NCI-H1436 (cell line): Measurements from ENCODE around the gene HBM.
"Not testable (repeated sequence)": the region's sequence is repeated elsewhere in the genome, so short reads cannot be mapped to it uniquely, and the experiment has no call there.

Experiments
- DNase-seq: peaks from one replicate; lab custom pipeline; 2025; lab: John Stamatoyannopoulos, UW

Gene HBM

DNA sequence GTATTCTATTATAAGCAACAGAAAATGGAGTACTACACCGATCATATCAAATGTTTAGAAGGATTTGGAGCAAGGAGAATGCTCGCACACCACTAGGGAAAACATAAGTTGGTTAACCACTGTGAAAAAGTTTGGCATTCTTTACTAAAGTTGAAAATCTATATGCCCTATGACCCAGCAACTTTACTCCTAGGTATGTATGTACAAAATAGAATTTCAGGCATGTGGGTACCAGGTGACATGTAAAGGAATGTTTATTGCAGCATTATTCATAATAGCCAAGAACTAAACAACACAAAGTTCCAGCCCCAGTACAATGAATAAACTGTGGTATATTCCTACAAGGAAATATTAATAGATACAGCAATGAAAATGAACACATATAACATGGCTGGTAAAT, 19.1 kb upstream of the HBM start:
- DNase-seq = no peak

DNA sequence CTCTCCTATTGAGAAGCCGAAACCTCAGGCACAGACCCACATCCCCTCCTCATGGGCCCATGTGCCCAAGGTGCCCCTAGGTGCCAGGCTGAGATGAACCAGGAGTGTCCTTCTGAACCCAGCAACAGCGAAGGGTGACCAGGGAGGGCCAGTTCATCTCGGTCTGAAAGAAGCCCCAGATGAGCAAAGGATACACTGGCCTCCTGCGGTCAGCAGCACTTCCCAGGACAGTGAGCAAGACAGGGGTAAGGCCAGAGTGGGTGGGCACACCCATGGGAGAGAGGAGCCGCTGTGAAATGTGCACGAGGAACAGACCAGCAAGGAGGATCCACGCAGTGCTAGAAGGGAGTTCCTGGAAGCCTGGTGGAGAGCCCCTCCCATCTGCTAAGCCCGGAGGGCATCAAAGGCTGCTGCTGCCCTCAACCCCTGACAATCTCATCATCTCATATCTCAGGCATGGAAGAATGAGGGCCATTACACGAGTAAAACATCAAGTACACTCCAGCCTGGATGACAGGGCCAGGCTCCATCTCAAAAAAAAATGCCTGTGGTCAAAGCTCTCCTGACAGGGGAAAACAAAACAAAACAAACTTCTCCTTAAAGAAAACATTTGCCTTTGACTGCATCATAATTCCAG, 16.6 kb upstream of the HBM start:
- no peak for DNase-seq

DNA sequence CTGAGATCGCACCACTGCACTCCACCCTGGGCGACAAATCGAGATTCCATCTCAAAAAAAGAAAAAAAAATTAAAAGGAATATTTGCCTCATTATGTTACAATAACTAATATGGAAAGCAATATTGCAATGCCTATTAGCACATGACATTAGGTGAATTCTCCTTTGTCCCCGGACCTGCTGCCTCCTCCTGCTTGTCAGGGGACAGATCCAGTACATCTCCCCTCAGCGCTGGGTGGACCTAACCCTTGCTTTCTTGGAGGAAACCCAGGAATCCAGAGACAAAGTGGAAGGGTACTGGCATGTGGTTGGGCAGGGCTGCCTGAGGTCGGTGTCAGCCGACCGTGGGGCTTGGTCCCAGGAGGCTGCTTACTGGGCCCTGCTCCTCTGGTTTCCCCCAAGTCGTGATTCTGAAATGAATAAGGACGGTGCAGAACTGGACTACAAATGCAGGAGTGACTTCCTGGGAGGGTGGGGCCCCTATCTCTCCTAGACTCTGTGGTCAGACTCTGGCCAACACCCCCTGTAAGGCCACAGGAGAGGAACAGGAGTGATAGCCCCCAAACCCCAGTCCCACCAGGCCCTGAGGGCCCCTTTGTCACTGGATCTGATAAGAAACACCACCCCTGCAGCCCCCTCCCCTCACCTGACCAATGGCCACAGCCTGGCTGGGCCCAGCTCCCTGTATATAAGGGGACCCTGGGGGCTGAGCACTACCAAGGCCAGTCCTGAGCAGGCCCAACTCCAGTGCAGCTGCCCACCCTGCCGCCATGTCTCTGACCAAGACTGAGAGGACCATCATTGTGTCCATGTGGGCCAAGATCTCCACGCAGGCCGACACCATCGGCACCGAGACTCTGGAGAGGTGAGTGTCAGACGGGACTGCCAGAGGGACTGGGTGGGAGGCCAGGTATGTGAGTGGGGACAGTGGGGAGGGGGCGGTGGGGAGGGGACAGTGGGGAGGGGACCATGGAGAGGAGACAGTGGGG, 13.3 kb upstream of the HBM start, which contains the start of gene HBZ:
Gene HBZ, plus strand, starts transcription at position 504 of the 988 bp plus-strand sequence. Its CDS starts 266 bp downstream, at position 770.
- no peak for DNase-seq

DNA sequence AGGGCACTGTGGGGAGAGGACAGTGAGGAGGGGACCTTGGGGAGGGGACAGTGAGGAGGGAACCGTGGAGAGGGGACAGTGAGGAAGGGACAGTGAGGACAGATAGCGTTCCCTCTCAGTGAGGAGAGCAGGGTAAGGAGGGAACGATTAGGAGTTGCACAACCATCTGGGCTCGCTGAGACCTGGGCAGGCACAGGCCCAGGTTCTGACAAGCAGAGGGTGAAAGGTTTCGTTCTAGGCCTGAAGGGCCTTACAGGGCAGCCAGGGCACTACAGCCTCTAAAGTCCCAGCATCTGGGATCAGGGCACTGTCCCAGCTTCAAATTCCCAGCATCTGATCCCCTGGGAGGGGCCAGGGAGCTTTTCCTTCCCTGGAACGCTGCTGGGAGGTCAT, 12.7 kb upstream of the HBM start:
- not testable (repeated sequence) for DNase-seq

DNA sequence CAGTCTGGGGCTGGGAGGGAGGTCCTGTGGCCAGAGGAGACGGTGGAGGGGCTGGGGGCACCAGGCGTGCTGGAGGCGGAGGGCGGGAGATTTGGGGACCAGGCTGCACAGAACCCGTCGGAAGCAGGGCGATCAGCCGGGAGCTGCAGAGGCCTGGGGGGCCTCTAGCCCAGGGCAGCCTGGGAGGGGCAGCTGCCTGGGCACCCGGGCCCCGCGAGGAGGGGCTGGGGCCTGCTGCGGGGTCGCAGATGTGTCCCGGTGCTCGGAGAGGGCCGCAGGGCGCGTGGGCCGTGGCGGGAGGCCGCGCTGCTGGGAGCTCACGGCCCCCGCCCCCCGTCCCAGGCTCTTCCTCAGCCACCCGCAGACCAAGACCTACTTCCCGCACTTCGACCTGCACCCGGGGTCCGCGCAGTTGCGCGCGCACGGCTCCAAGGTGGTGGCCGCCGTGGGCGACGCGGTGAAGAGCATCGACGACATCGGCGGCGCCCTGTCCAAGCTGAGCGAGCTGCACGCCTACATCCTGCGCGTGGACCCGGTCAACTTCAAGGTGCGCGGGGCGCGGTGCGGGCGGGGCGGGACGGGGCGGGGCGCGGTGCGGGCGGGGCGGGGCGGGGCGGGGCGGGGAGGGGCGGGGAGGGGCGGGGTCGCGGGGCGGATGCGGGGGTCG, 12.1 kb upstream of the HBM start:
- DNase-seq = not testable (repeated sequence)

DNA sequence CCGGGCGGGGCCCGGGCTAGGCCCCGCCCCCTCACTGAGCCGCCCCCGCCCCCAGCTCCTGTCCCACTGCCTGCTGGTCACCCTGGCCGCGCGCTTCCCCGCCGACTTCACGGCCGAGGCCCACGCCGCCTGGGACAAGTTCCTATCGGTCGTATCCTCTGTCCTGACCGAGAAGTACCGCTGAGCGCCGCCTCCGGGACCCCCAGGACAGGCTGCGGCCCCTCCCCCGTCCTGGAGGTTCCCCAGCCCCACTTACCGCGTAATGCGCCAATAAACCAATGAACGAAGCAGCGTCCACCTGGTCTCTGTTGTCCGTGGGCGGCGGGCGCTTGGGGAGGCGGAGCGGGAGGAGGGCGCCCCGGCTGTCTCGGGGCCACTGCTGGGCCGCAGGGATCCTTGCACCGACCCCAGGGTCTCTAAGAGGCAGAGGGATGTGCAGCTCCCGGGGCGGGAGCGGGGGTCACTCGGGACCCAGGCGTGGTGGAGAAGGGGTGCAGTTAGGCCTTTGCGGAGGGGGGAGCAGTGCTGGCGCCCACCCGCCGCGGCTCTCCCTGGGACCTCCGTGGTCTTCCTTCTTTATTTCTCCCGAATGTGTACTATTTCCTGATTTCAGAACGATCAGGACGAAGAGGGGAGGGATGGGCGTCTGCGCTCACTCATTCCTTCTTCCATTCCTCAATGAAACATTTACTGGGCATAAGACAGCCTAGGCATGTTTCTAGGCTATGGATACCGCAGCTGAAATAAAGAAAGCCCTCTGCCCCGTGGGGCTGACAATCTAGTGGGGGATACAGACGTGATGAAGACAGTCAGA, 11.4 kb upstream of the HBM start:
- DNase-seq = no peak

DNA sequence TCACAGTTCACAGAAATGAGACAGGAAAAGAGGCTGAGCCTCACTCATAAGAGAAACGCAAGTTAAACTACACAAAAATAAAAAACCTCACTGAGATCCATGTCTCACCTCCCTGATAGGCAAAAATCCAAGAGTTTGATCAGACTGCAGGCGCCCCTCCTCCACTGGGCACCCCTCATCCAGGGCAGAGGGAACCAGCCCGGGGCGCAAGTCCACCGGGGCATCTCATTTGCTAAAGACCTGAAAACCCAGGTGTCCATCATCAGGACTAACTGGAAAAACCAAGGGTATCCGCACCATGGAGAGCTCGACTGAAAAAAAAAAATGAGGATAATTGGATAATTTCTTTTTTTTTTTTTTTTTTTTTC, 10.8 kb upstream of the HBM start:
- no peak for DNase-seq

DNA sequence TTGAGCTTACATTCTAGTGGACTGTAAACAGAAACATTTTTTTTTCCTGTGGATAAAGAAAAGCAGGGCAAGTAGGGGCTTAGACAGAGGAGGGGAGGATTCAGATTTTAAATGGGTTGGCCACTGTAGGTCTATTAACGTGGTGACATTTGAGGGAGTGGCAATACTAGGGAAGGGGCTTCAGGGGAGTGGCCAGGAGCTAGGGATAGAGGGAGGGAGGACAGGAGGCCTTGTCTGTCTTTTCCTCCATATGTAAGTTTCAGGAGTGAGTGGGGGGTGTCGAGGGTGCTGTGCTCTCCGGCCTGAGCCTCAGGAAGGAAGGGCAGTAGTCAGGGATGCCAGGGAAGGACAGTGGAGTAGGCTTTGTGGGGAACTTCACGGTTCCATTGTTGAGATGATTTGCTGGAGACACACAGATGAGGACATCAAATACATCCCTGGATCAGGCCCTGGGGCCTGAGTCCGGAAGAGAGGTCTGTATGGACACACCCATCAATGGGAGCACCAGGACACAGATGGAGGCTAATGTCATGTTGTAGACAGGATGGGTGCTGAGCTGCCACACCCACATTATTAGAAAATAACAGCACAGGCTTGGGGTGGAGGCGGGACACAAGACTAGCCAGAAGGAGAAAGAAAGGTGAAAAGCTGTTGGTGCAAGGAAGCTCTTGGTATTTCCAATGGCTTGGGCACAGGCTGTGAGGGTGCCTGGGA, 6.5 kb upstream of the HBM start:
- DNase-seq = no peak

DNA sequence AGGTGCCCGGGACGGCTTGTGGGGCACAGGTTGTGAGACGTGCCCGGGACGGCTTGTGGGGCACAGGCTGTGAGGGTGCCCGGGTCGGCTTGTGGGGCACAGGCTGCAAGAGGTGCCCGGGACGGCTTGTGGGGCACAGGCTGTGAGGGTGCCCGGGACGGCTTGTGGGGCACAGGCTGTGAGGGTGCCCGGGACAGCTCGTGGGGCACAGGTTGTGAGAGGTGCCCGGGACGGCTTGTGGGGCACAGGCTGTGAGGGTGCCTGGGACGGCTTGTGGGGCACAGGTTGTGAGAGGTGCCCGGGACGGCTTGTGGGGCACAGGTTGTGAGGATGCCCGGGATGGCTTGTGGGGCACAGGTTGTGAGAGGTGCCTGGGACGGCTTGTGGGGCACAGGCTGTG, 5.5 kb upstream of the HBM start:
- not testable (repeated sequence) for DNase-seq

DNA sequence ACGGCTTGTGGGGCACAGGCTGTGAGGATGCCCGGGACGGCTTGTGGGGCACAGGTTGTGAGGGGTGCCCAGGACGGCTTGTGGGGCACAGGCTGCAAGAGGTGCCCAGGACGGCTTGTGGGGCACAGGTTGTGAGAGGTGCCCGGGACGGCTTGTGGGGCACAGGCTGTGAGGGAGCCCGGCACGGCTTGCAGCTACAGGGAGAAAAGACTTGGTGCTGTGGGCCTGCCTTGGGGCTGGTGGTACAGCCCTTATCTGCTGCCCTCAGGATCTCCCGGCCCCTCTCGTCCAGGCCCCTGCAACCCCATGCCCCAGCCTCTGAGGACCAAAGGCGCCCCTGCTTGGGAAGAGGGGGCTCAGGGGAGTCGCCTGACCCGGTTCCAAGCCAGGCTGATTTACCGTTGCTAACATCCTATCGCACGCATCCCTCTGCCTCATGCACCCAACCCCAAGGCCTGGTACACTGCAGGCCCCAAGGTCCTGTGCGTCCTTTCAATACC, 5.0 kb upstream of the HBM start:
- DNase-seq = no peak

DNA sequence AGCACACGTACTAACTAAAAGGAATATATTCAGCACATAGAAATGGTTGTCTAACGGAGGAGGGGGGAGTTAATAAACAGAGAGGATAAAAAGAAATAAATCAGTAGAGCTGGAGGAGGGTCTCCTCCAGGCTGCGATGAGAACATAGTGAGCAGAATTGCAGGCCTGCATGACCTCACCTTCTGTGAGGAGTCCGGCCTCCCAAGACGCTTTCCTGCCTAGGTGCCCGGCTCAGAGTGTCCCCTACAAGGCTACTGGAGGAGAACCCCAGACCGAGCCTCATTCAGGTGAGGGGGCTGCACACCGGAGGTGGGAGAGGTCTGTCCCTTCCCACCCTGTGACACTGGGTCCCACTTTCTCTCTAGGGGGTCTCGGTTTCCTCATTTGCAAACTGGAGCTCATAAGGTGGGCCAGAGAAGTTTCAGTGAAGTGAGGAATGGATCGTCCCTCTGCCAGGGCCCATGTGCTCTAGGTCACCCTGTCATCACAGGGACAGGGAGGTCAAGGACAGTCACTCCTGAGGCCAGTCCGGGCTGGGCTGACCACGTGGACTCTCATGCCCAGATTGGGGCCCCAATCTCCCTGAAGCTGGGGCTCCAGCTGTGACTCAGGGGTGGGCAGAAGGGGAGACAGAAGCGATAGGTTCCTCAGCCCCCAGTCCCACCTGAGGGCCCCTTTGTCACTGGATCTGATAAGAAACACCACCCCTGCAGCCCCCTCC, 3.3 kb upstream of the HBM start:
- no peak for DNase-seq

DNA sequence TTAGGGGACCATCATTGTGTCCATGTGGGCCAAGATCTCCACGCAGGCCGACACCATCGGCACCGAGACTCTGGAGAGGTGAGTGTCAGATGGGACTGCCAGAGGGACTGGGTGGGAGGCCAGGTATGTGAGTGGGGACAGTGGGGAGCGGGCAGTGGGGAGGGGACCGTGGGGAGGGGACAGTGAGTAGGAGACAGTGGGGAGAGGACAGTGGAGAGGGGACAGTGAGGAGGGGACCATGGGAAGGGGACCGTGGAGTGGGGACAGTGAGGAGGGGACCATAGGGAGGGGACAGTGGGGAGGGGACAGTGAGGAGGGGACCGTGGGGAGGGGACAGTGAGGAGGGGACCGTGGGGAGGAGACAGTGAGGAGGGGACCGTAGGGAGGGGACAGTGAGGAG, 2.6 kb upstream of the HBM start:
- DNase-seq = not testable (repeated sequence)

DNA sequence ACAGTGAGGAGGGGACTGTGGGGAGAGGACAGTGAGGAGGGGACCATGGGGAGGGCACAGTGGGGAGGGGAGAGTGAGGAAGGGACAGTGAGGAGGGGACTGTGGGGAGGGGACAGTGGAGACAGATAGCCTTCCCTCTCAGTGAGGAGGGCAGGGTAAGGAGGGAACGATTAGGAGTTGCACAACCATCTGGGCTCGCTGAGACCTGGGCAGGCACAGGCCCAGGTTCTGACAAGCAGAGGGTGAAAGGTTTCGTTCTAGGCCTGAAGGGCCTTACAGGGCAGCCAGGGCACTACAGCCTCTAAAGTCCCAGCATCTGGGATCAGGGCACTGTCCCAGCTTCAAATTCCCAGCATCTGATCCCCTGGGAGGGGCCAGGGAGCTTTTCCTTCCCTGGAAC, 2.1 kb upstream of the HBM start:
- not testable (repeated sequence) for DNase-seq

DNA sequence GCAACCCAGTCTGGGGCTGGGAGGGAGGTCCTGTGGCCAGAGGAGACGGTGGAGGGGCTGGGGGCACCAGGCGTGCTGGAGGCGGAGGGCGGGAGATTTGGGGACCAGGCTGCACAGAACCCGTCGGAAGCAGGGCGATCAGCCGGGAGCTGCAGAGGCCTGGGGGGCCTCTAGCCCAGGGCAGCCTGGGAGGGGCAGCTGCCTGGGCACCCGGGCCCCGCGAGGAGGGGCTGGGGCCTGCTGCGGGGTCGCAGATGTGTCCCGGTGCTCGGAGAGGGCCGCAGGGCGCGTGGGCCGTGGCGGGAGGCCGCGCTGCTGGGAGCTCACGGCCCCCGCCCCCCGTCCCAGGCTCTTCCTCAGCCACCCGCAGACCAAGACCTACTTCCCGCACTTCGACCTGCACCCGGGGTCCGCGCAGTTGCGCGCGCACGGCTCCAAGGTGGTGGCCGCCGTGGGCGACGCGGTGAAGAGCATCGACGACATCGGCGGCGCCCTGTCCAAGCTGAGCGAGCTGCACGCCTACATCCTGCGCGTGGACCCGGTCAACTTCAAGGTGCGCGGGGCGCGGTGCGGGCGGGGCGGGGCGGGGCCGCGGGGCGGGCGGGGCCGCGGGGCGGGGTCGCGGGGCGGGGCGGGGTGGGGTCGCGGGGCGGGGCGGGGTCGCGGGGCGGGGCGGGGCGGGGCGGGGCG, 1.5 kb upstream of the HBM start:
- not testable (repeated sequence) for DNase-seq

DNA sequence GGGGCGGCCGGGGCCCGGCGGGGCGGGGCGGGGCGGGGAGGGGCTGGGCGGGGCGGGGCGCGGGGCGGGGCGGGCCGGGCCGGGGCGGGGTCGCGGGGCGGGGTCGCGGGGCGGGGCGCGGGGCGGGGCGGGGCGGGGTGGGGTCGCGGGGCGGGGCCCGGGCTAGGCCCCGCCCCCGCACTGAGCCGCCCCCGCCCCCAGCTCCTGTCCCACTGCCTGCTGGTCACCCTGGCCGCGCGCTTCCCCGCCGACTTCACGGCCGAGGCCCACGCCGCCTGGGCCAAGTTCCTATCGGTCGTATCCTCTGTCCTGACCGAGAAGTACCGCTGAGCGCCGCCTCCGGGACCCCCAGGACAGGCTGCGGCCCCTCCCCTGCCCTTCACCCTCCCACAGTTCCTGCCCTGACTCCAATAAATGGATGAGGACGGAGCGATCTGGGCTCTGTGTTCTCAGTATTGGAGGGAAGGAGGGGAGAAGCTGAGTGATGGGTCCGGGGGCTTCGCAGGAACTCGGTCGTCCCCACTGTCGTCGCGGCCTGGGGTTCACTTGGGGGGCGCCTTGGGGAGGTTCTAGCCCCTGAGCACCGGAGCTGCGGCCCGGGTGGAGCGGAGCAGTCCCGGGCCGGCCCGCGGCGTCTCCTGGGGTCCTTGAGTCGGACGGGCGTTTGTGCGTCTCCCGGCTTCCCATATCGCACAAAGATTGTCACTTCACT, 795 bp upstream of the HBM start:
- DNase-seq = no peak

DNA sequence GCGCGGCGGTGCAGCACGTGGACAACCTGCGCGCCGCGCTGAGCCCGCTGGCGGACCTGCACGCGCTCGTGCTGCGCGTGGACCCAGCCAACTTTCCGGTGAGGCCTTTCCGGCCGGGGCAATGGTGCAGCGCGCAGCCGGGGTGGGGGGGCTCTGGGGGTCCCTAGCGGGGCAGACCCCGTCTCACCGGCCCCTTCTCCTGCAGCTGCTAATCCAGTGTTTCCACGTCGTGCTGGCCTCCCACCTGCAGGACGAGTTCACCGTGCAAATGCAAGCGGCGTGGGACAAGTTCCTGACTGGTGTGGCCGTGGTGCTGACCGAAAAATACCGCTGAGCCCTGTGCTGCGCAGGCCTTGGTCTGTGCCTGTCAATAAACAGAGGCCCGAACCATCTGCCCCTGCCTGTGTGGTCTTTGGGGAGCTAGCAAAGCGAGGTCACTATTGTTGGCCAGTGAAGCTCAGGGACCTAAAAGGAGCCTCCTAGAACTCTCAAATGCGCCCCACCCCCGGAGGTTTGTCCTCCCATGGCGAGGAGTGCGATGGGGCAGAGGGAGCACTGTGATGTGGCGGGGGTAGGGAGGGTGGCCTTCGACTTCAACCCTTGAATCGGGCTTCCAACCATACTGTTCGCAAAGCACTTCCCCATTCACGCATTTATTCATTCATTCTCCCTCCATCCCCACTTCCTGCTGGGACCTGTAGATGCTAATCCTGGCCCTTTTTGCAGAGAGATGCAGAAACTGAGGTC, 770 bp downstream of the HBM start:
- no peak for DNase-seq

DNA sequence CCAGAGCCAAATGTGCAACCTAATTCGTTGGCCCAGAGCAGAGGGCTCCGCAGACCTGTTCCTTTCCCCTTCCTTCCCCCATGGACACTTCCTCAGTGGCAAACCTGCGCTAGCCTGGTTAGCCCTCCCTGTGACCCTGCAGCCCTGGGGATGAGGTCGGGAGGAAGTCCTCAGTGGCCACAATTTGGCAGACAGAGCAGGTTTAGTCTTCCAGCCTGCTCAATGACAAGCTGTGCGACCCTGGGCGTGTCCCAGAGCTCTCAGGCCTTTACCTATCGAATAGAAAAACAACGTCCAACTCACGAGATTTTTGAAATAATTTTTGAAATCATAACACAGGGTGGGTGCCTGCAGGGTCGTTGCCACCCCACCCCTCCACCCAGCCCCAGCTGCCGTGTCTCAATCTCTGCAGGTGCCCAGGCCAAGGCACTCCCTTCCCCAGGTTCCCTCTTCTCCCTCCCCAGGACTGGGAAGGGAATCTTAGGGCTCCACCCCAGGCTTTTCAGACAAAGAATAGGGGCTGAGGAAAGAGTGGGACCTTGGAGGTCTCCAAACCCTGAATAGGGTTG, 1.4 kb downstream of the HBM start:
- no peak for DNase-seq

DNA sequence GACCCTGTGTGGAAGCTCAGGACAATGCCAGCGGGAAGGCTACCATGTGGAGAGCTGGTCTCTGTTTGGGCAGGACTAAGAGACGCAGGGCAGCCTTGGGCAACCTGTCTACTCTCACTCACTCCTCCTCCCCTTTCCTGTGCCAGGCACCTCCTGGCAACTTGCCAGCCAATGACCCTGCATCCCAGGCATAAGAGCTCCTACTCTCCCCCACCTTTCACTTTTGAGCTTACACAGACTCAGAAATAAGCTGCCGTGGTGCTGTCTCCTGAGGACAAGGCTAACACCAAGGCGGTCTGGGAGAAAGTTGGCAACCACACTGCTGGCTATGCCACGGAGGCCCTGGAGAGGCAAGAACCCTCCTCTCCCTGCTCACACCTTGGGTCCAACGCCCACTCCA, 2.6 kb downstream of the HBM start:
- DNase-seq = no peak
